ENCODE results near the gene DPY19L3. TPM values are rescaled to one million over a fixed set of nuclear protein-coding genes. Genes with fewer than 3 reads are reported as not detected.
A peak's percentile ranks its signal among the peaks of the same experiment; 100 is the strongest.
"Not testable (repeated sequence)": the region's sequence is repeated elsewhere in the genome, so short reads cannot be mapped to it uniquely, and the experiment has no call there.

Gene DPY19L3
- total and polyA plus RNA-seq, 4 experiments from 2014 or later: 0.64 to 17.9 (median 9.8) TPM

GRCh38 chr19:32498648-32499200 is 93.2 kb downstream of the DPY19L3 start:
- peaks cover 0 to 3% (median 0%) of the 10 kb centered on the region in 8 donors for H3K9me3 Mint-ChIP-seq
- H3K27ac Mint-ChIP-seq: no peak overlapping the region
- no peak overlapping the region for H3K4me3 Mint-ChIP-seq
- no peaks in the 10 kb centered on the region for H3K9me3 ChIP-seq (ENCODE audit: control insufficient read depth in 1 of 2, low read length in 2 of 2)
- peak in 1 of 5 donors; percentile 14 for DNase-seq
- H3K27me3 Mint-ChIP-seq: peaks cover 3 to 4% of the 10 kb centered on the region in 2 donors
- H3K27ac ChIP-seq (ENCODE audit: low read depth, low read length): no peak overlapping the region
- H3K36me3 ChIP-seq (ENCODE audit: insufficient read depth, low read length): no peaks in the 10 kb centered on the region
- peaks cover 3 to 10% (median 6%) of the 10 kb centered on the region in 4 donors for H3K4me1 Mint-ChIP-seq
- H3K4me3 ChIP-seq (ENCODE audit: low read length in 2 of 2): no peak overlapping the region
- POLR2A ChIA-PET (ENCODE audit: partially characterized antibody): no interaction called here
- intact Hi-C loops (cut with micrococcal nuclease): no loop called here
- no peaks in the 10 kb centered on the region for H3K36me3 Mint-ChIP-seq
- H3K27me3 ChIP-seq (ENCODE audit: insufficient read depth, low read length): no peaks in the 10 kb centered on the region
- CTCF ChIA-PET (ENCODE audit: partially characterized antibody): no interaction called here
- H3K4me1 ChIP-seq (ENCODE audit: insufficient read depth, low read length): no peaks in the 10 kb centered on the region

- H3K36me3 Mint-ChIP-seq; POLR2A ChIA-PET (ENCODE audit: partially characterized antibody); H3K27me3 ChIP-seq (ENCODE audit: insufficient read depth, low read length); DNase-seq; H3K9me3 ChIP-seq (ENCODE audit: control insufficient read depth in 1 of 2, low read length in 2 of 2); H3K36me3 ChIP-seq (ENCODE audit: insufficient read depth, low read length); H3K27ac Mint-ChIP-seq; CTCF ChIA-PET (ENCODE audit: partially characterized antibody); H3K27ac ChIP-seq (ENCODE audit: low read depth, low read length); H3K4me3 ChIP-seq (ENCODE audit: low read length in 2 of 2); H3K4me1 ChIP-seq (ENCODE audit: insufficient read depth, low read length); H3K27me3 Mint-ChIP-seq; H3K4me1 Mint-ChIP-seq; intact Hi-C loops (cut with micrococcal nuclease): not testable (repeated sequence)
- Mint-ChIP-seq H3K9me3 (peaks cover 0 to 27% (median 15%) of the 10 kb centered on the region in 8 donors), H3K4me3 (peak overlapping the region in 1 of 8 donors; percentile 43)
Measured at GRCh38 chr19:32512498-32512897, 106.9 kb downstream of the DPY19L3 start.

GRCh38 chr19:32519023-32519422 is 113.5 kb downstream of the DPY19L3 start:
- ChIA-PET CTCF (ENCODE audit: partially characterized antibody) (interaction anchor here (1.6 kb wide), 1 partner anchor 50 kb away, joined by 3 read pairs; no protein-coding TSS in a partner anchor), POLR2A (ENCODE audit: partially characterized antibody) (no interaction called here)
- Mint-ChIP-seq H3K36me3 (no peaks in the 10 kb centered on the region), H3K4me3 (peak overlapping the region in 7 of 8 donors; percentile 29 to 53 (median 43)), H3K27me3 (peaks cover 0 to 2% of the 10 kb centered on the region in 2 donors), H3K27ac (peak overlapping the region; percentile 9 to 91 (median 65)), H3K4me1 (peaks cover 22 to 30% (median 26%) of the 10 kb centered on the region in 4 donors), H3K9me3 (peaks cover 0 to 3% (median 0%) of the 10 kb centered on the region in 8 donors)
- DNase-seq: peak; percentile 38 to 48 (median 42)
- H3K27me3 ChIP-seq (ENCODE audit: insufficient read depth, low read length): no peaks in the 10 kb centered on the region
- H3K27ac ChIP-seq (ENCODE audit: low read depth, low read length): no peak overlapping the region
- H3K4me3 ChIP-seq (ENCODE audit: low read length in 2 of 2): no peak overlapping the region
- intact Hi-C loops (cut with micrococcal nuclease): no loop called here
- H3K36me3 ChIP-seq (ENCODE audit: insufficient read depth, low read length): no peaks in the 10 kb centered on the region
- no peaks in the 10 kb centered on the region for H3K9me3 ChIP-seq (ENCODE audit: control insufficient read depth in 1 of 2, low read length in 2 of 2)
- H3K4me1 ChIP-seq (ENCODE audit: insufficient read depth, low read length): peaks cover 21% of the 10 kb centered on the region

- H3K4me1 ChIP-seq (ENCODE audit: insufficient read depth, low read length): peaks cover 19% of the 10 kb centered on the region
- Mint-ChIP-seq H3K36me3 (no peaks in the 10 kb centered on the region), H3K4me1 (peaks cover 18 to 27% (median 21%) of the 10 kb centered on the region in 4 donors), H3K27ac (no peak overlapping the region), H3K4me3 (no peak overlapping the region), H3K27me3 (peaks cover 6 to 8% of the 10 kb centered on the region in 2 donors), H3K9me3 (peaks cover 0 to 6% (median 2%) of the 10 kb centered on the region in 8 donors)
- no peak for DNase-seq
- intact Hi-C loops (cut with micrococcal nuclease): no loop called here
- no peak overlapping the region for H3K4me3 ChIP-seq (ENCODE audit: low read length in 2 of 2)
- ChIA-PET CTCF (ENCODE audit: partially characterized antibody) (no interaction called here), POLR2A (ENCODE audit: partially characterized antibody) (no interaction called here)
- no peak overlapping the region for H3K27ac ChIP-seq (ENCODE audit: low read depth, low read length)
- no peaks in the 10 kb centered on the region for H3K27me3 ChIP-seq (ENCODE audit: insufficient read depth, low read length)
- H3K36me3 ChIP-seq (ENCODE audit: insufficient read depth, low read length): no peaks in the 10 kb centered on the region
- no peaks in the 10 kb centered on the region for H3K9me3 ChIP-seq (ENCODE audit: control insufficient read depth in 1 of 2, low read length in 2 of 2)
Measured at GRCh38 chr19:32522967-32523366, 117.4 kb downstream of the DPY19L3 start.

GRCh38 chr19:32526895-32527294 is 121.3 kb downstream of the DPY19L3 start:
- peaks cover 2 to 3% of the 10 kb centered on the region in 2 donors for H3K36me3 Mint-ChIP-seq
- no peaks in the 10 kb centered on the region for H3K4me1 Mint-ChIP-seq
- no peak overlapping the region for H3K27ac Mint-ChIP-seq
- no peaks in the 10 kb centered on the region for H3K9me3 ChIP-seq (ENCODE audit: control insufficient read depth in 1 of 2, low read length in 2 of 2)
- no peak overlapping the region for H3K4me3 Mint-ChIP-seq
- no peak for DNase-seq
- POLR2A ChIA-PET (ENCODE audit: partially characterized antibody): no interaction called here
- no peak overlapping the region for H3K27ac ChIP-seq (ENCODE audit: low read depth, low read length)
- no peaks in the 10 kb centered on the region for H3K36me3 ChIP-seq (ENCODE audit: insufficient read depth, low read length)
- peaks cover 7 to 8% of the 10 kb centered on the region in 2 donors for H3K27me3 Mint-ChIP-seq
- no peaks in the 10 kb centered on the region for H3K4me1 ChIP-seq (ENCODE audit: insufficient read depth, low read length)
- no peak overlapping the region for H3K4me3 ChIP-seq (ENCODE audit: low read length in 2 of 2)
- no peaks in the 10 kb centered on the region for H3K27me3 ChIP-seq (ENCODE audit: insufficient read depth, low read length)
- peaks cover 0 to 32% (median 12%) of the 10 kb centered on the region in 8 donors for H3K9me3 Mint-ChIP-seq
- CTCF ChIA-PET (ENCODE audit: partially characterized antibody): no interaction called here
- intact Hi-C loops (cut with micrococcal nuclease): no loop called here

GRCh38 chr19:32530773-32531172 is 125.2 kb downstream of the DPY19L3 start:
- H3K27me3 Mint-ChIP-seq: peaks cover 3 to 10% of the 10 kb centered on the region in 2 donors

GRCh38 chr19:32532233-32532632 is 126.7 kb downstream of the DPY19L3 start:
- no peak overlapping the region for H3K4me3 Mint-ChIP-seq
- peaks cover 6% of the 10 kb centered on the region in 2 donors for H3K27me3 Mint-ChIP-seq
- H3K27me3 ChIP-seq (ENCODE audit: insufficient read depth, low read length): no peaks in the 10 kb centered on the region
- no peaks in the 10 kb centered on the region for H3K4me1 ChIP-seq (ENCODE audit: insufficient read depth, low read length)
- no peak overlapping the region for H3K27ac Mint-ChIP-seq
- intact Hi-C loops (cut with micrococcal nuclease): no loop called here
- H3K4me3 ChIP-seq (ENCODE audit: low read length in 2 of 2): no peak overlapping the region
- peaks cover 0 to 48% (median 25%) of the 10 kb centered on the region in 8 donors for H3K9me3 Mint-ChIP-seq
- no peaks in the 10 kb centered on the region for H3K9me3 ChIP-seq (ENCODE audit: control insufficient read depth in 1 of 2, low read length in 2 of 2)
- CTCF ChIA-PET (ENCODE audit: partially characterized antibody): no interaction called here
- peaks cover 3 to 7% of the 10 kb centered on the region in 2 donors for H3K36me3 Mint-ChIP-seq
- H3K27ac ChIP-seq (ENCODE audit: low read depth, low read length): no peak overlapping the region
- DNase-seq: no peak
- no peaks in the 10 kb centered on the region for H3K36me3 ChIP-seq (ENCODE audit: insufficient read depth, low read length)
- no peaks in the 10 kb centered on the region for H3K4me1 Mint-ChIP-seq
- POLR2A ChIA-PET (ENCODE audit: partially characterized antibody): no interaction called here

More at GRCh38 chr19:32530773-32531172, 125.2 kb downstream of the DPY19L3 start:
- H3K4me3 Mint-ChIP-seq: no peak overlapping the region
- H3K4me1 ChIP-seq (ENCODE audit: insufficient read depth, low read length): no peaks in the 10 kb centered on the region
- no peak for DNase-seq
- H3K36me3 ChIP-seq (ENCODE audit: insufficient read depth, low read length): no peaks in the 10 kb centered on the region
- ChIA-PET CTCF (ENCODE audit: partially characterized antibody) (no interaction called here), POLR2A (ENCODE audit: partially characterized antibody) (no interaction called here)
- H3K27me3 ChIP-seq (ENCODE audit: insufficient read depth, low read length): no peaks in the 10 kb centered on the region
- no peaks in the 10 kb centered on the region for H3K9me3 ChIP-seq (ENCODE audit: control insufficient read depth in 1 of 2, low read length in 2 of 2)
- peaks cover 3 to 7% of the 10 kb centered on the region in 2 donors for H3K36me3 Mint-ChIP-seq
- no peak overlapping the region for H3K27ac Mint-ChIP-seq
- intact Hi-C loops (cut with micrococcal nuclease): no loop called here
- no peaks in the 10 kb centered on the region for H3K4me1 Mint-ChIP-seq
- H3K4me3 ChIP-seq (ENCODE audit: low read length in 2 of 2): no peak overlapping the region
- H3K27ac ChIP-seq (ENCODE audit: low read depth, low read length): no peak overlapping the region
- H3K9me3 Mint-ChIP-seq: peaks cover 0 to 50% (median 25%) of the 10 kb centered on the region in 8 donors
